ENCODE data around the gene INS.
A peak's percentile ranks its signal among the peaks of the same experiment; 100 is the strongest.
"Not testable (repeated sequence)": the region's sequence is repeated elsewhere in the genome, so short reads cannot be mapped to it uniquely, and the experiment has no call there.

The INS gene

DNA sequence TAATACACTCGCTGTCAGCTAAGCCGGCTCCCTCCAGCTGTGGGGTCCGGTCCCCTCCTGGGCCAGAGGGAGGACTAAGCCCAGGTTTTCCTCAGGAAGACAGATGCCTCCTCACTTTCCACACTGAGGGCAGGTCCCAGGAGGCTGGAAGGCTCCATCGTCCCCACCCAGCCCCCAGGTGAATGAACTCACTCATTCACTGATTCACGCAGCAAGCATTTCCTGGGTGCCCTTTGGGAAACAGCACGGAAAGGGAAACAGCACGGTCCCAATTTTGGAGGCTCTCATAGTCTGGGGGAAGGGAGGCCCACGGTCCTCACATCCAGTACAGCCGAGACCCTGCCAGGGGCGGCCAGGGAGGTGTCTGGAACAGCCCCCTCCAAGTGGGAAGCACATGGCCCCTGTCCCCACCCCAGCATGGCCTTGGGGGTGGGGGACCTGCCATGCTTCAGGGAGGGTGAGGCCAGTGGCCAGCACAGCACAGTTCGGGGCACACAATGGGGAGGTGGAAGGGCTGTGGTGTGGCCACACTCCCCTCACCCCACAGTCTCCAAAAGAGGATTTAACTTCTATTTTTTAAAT, 19.9 kb upstream of the INS start:
- no peak for DNase-seq

DNA sequence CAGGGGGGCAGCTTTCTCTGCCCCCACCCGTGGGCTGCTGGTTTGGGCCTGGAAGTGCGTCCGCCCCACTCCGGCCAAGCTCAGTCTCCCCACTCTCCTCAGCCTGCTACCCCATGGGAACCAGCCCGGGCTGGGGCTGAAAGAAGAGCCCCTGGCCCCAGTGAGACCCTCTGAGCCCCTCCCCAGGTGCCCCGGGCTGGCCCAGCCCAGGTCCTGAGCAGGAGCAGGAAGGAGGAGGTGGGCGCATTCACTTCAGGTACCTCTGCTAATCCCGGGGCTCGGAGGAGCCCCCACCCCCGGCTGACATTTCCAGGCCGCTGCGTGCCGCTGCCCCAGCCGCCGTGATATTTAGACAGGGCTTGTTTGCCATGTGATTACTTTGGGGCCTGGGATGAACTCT, 19.3 kb upstream of the INS start:
- no peak for DNase-seq

DNA sequence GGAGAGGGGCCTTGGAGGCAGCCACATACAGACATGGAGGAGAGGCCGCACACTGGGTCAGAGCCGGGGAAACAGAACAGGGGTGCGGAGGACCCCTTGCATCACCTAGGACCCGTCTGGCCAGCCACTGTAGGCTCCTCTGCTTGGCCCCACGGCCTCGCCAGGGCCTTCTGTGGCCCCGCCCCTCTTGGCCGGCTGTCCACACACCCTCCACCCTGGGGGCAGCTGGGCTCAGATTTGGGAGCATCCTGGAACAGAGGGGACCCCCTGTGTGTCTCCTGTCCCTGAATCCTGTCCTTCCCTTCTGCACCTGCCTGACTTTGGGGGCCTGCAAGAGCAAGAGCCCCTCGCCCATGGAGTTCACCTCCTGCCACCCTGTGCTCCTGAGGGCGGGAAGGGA, 18.5 kb upstream of the INS start:
- DNase-seq = no peak

DNA sequence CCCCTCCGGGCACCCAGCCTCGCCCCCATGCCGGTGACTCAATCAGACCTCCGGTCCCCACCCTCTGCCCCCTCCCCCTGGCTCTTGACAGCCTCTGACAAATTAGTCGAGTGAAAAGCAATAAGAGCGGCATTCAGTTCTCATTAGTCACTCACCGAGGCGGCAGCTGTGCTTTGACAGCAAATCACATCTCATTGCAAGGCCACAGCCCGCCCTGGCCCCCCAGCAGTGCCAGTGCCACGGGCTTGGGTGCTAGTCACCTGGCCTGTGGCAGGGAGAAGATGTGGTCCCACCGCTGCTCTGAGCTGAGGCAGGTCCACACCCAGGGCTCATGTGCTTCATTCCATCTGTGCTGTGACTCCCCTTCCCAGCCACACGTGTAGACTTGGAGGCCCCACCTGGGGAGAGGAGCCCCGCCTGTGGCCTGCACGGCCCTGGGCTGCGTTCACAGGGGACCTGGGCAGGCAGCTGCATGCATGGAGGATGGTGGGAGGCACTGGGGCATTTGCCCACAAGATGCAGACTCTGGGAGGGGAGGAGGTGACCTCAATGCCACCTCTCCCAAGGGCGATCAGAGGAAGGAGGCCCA, 18.0 kb upstream of the INS start:
- DNase-seq = no peak

DNA sequence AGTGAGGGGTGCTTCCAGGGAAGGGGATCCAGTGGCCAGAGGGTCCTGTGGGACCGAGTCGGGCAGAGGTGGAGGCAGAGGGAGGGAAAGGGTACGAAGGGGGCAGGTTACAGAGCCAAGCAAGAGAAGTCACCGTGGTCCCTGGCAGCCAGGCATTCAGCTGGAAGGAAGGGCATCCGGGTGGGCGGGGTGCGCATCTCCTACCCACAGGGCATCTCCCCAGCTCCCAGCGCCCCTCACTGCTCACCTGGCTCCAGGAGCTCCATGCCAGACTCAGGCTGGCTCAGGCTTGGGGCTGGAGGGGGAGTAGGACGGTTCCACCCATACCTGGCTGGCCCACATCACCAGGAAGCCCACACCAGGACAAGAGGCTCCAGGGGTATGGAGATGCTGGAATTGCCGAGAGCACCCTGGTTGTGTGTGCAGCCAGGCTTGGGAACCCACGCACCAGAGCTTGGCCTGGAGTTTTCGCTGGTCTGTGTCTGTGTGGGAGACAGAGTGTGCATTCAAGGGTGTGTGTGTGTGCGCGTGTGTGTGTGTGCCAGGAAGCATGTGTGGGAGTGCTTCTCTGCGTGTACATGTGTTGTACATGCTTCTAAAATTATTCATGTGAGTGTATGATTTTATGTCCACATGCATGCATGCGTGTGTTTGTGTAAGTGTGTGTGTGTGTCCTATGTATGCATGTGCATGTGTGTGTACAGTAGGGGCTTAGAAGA, 17.2 kb upstream of the INS start:
- DNase-seq = not testable (repeated sequence)

DNA sequence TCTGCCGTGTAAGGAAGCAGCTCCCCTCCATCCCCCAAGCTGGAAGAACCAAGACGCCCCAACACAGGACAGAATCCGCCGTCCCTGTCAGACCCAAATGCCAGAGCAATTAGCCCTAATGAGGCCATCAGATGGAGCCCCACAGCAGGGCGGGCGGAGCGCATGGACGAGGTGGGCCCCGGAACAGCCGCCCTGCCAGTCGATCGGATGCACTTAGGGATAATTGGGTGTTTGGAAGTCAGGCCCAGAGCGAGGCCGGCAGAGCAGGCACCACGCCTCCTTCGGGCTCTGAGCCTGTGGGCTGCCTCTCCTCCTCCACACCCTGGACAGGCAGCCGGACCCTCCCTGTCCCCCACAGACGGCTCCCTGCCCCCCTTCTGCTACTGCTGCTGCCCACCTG, 16.1 kb upstream of the INS start:
- no peak for DNase-seq

DNA sequence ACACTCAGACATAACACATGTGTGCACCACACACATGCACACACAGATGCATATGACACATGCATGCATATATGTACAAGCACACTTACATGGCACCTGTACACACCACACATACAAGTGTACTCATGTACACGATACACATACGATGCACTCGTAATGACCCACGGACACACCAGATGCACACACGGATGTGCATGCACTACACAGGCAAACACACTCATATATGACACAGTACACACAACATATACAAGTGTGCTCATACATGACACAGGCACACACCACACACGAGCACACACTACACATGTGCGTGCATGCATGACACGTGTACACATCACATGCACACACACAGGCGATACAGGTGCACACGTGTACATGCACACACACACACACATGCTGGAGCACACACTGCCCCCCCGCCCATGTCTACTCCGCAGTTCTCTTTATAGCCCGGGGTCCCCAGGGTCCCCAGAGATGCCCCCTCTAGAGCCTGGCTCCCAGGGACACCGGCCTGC, 15.4 kb upstream of the INS start:
- DNase-seq = no peak

DNA sequence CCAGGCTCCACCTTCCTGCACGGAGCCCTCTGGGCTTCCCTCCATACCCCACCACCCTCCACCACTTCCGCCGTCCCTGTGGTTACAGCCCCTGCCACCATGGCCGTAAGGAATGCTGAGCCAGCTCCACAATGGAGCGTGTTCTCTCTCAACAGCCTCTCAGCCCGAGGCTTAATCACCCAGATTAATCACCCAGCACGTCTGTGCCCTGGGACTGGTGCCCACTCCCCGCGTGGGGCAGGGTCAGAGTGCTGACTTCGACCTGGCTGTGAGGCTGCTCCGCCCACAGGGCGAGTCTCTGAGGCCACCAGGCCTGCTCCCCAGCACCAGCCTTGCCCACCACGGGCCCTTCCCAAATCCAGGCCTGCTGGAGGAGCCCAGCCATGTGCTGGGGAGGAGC, 14.7 kb upstream of the INS start:
- no peak for DNase-seq

DNA sequence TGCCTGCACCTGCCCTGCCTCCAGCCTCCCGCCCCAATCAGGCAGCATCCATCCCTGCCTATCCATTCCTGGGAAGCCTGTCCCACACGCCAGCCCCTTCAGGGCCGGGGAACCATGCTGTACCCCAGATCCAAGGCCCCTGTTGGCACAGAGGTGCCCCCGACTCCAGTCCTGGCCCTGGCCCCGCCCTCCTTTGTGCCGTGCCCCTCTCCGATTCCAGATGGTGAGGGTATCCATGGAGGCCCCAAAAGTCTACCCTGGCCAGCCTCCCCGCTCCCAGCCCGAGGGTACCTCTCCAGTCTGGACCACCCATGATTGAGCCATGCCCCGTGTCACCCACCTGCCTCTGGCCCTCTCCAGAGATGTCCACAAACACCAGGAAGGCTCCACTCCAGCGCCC, 13.4 kb upstream of the INS start:
- DNase-seq = no peak

DNA sequence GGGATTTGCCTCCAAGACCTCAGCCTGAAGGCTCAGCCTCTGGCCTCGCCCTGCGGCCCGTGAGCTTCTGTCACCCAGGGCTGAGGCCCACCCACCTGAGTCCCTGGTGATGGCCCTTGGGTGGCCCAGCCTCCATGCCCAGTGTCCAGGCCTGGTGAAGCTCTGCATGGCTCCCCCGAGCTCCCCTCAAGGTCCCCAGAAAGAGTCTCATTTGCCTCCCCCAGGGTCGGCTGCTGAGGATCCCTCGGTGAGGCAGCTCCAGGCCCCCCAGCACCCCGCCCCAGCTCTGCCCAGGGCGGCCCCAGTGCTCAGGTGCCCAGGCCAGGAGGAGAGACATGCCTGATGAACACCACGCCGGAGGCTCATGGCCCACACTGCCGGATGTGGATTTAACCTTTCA, 12.8 kb upstream of the INS start:
- DNase-seq = no peak

DNA sequence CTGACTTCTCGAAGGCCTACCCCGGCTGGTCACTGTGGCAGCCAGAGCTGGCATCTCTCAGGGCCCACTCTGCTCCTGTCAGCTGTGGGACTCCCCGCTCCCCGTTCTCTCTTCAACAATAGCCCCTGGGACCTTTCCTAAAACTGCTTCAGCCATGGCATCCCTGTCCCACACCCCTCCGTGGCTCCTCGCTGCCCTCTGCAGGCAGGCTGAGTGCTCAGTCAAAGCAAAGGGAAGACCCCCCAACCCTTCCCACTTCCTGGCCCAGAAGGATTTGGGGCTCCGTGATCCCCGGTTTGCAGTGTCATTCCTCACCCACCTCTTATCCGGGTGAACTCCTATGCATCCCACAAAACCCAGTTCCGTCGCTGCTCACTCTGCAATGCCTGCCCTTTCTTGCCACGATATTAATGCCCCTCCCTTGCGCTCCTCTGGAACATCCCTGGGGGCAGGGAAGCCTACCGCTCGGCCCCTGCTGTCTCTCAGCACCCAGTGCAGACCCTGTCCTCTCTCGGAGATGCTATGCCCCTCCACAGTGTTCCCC, 12.2 kb upstream of the INS start:
- no peak for DNase-seq

DNA sequence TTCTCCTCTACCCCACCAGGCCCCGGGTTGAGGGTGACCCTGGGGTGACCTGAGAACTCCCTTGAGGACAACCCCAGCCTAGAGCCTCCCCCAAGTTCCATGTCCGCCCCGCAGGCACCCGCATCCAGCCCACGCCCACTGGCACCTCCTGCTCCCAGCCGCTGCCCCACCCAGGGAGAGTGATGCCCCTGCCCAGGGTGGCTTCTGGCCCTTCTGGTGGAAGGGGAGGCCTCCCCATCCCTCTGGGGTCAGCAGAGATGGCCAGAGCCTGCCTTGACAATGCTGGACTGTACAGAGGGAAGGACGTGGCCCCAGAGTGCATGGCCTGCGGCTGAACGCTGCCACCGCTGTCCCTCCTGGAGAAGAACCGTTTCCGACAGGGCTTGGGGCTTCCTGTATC, 11.7 kb upstream of the INS start:
- no peak for DNase-seq

DNA sequence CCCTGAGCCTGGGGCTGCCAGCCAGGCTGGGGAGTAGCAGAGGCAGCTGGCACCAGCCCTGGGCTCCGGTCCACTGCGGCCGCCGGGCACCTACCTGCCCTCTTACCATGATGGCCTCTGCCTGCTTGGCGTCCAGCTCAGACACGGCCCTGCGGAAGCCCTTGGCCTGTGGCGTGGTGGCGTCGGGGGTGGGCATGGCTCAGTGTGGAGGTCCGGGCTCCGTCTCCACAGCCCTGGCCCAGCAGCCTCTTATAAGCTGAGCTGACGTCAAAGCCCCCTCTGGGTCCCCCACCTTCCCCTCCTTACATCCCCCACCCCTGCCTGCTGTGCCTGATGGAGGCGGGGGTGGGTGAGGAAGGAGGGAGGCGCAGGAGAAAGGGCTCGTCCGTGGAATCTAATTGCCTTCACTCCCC, 10.6 kb upstream of the INS start, which contains the start of gene TH:
Gene TH, minus strand, starts transcription at position 225 of the 413 bp plus-strand sequence. Its CDS starts 29 bp downstream, at position 196.
- no peak for DNase-seq

DNA sequence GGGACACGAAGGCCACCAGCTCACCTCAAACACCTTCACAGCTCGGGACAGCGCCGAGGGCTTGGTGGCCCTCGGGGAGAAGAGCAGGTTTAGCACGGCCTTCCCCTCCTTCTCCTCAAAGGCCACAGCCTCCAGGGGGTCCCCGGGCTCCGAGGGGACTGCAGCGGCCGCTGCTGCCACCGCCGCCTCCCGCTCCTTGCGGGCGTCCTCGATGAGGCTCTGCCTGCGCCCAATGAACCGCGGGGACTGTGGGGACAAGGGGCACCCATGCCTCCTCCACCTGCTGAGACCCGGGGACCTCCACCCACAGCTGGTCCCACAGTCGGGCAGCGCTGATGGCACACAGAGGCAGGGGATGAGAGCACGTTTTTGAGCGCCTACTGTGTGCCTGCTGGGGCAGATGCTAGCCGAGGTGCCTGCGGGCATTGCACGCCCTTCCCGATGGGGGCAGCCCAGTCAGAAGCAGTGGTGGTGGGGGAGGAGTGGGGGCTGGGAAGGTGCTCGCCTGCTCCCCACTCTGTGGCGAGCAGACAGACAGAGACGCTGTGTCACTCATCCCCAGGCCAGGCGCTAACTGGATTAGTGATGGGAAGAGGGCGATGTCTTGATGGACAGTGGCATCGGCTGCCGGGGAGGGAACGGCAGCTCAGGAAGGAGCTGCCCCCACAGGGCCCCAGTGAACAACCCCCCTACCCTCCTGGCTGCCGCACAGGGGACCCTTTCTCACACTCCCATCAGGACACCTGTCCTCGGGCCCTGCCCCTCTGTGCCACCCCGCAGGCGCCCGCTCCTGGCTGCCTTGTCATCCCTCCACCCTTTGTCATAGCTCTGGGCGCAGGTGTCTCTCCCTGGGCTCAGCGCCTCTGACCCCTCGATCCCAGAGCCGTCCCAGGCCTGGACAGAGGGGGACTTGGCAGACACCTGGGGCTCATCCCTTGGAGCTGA, 8.9 kb upstream of the INS start:
- no peak for DNase-seq

DNA sequence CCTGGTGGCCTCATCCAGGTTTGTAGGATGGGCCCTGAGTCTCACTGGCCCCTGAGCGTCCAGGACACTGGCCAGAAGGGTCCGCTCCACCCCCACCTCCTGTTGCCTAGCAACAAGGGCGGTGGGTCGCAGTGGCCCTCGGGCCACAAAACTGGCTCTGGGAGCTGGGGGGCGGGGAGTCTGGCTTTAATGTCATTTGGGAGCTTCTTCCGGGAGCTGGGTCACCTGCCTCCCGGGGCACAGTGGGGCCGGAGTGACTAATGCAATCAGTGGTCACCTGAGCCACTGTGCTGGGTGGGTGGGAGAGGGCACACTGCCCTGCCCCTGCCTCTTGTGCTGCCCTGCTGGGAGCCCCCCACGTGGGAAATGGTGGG, 8.0 kb upstream of the INS start:
- no peak for DNase-seq

DNA sequence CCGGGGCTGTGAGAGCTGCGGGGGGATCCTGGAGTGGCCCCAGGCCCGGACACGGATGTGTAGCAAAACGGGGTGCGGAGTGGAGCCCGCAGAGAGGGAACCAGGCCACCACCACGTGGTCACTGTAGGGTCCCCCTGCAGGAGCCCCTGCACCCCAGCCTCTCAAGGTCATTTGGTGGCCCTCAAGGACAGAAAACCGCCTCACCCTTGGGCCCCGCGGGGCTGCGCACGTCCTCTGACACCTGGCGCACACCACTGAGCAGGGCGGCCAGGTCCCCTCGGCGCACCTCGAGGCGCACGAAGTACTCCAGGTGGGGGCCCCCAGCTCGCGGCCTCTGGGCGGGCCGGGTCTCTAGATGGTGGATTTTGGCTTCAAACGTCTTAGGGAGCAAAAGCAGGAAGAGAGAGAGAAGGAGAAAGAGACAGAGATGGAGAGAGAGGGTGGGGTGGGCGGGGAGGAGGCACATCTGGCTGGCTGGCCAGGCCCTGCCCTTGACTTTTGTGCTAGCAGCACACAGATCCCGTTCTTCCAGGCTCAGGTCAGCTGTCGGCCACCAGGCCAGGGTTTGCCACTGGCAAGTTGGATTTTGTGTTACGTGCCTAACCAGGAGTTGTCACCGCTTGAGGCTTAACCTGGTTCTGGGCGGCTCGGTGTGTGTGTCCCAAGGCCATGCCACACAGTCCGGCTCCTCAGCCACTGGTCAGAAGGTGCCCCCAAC, 7.4 kb upstream of the INS start:
- no peak for DNase-seq

DNA sequence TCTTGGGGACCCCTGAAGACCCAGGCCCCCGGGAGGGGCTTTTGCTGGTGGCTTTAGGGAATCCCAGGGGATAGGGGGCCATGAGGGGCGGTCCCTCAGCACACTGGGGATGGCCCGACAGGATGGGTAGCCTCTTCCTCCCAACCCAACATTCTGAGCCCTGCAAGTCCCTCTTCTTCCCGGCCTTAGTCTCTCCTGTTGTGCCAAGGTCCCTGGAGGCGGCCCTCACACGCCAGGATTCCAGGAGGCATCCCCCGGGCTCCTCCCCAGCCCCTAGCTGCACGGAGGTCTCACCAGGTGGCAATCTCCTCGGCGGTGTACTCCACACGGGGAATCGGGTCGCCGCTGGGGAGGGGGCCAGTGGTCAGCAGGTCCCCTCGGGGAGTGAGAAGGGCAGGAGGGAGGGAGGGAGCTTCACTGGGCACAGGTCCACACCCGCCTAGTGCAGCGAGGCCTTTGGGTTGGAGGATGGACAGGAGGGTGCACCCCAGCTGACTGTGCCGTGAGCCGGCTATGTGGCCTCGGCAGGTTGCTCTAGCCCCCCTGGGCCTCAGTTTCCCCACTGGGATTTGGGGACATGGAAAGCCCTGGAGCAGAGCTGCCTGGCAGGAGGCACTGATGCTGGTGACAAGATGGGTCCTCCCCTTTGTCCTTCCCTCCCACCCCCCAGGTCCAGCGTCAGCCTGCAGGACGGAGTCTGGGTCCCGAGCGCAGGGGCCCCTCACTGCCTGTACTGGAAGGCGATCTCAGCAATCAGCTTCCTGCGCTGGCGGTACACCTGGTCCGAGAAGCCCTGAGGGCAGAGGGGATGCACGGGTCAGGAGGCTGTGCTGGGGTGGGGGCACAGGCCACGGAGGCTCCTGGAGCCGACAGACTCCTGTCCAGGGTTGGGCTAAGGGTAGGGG, 6.4 kb upstream of the INS start:
- DNase-seq = no peak

DNA sequence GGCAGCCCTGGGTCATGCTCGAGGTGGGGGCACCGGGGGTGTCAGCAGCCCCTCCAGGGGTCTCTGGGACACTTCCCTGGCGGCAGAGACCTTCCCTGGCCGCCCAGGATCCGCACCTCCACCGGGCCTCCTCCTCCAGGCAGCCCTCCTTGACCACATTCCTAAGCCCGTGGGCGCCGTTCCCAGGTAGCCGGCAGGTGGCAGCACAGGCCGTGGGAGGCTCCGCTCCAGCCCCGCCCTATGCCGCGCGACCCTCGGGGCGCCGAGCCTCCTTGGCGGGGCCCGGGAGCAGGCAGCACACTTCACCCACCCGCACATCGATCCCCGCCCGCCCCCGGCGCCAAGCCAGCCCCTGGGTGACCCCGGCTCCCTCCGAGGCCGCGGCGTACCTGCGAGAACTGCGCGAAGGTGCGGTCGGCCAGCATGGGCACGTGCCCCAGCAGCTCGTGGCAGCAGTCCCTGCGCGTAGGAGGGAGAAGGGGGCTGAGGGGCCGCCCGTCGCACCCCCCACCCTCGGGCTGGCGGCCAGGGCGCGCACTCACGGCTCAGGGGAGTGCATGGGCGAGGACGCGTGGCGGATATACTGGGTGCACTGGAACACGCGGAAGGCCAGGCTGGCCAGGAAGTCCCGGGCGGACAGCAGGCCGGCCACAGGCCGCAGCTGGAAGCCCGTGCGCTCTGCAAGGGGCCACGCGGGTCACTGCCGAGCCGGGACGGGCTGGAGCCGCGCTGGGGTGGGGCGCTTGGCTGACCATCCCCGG, 5.3 kb upstream of the INS start:
- DNase-seq = peak; percentile 28

DNA sequence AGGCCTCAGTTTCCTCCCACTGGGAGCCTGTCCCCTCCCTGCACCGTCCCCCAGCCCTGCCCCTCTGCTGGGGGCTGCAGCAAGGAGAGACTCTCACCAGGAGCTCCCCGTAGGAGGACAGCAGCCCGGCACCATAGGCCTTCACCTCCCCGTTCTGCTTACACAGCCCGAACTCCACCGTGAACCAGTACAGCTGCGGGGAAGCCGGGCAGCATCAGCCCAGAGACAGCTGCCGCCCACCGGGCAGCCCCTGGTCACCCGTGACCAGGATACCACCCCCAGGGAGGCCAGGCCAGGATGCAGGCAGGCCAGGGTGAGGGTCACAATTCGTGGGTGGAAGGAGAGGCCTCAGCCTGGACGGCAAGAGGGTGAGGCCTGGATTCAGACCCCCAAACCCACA, 4.6 kb upstream of the INS start:
- DNase-seq = no peak

DNA sequence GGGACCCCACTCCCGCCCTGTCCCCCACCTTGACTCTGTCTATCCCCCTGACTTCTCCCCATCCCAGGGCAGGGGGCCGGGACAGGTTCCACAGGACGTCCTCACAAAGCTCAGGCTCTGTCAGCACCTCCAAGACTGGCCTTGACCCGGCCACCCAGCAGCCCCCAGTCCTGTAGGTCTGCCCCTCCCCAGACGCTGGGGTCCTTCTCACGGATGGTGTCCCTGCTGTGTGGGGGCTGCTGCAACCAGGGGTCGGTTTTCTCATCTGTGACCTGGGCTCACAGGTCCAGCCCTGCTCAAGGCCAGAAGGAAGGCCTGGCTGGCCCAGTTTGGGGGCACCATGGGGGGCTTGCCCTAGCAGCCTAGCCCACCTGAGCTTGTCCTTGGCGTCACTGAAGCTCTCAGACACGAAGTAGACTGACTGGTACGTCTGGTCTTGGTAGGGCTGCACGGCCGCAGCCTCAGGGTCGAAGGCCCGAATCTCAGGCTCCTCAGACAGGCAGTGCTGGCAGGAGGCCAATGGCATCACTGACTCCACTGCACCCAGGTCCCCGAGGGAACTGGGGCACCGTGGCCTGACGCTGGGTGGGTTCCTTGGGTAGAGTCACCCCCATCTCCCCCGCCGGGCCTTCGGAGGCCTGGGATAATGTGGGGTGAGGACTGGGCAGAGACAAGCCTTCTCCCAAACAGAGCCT, 4.0 kb upstream of the INS start:
- DNase-seq = no peak
